Posterior vena cava (tissue), 2 donors: ENCODE measurements around the gene MED25. TPM values are rescaled to one million over a fixed set of nuclear protein-coding genes. Genes with fewer than 3 reads are reported as not detected.
A peak's percentile ranks its signal among the peaks of the same experiment; 100 is the strongest.

Source experiments
- DNase-seq: peaks from one replicate; pipeline ENCODE4 v3.0.0-alpha.2; 2020; ENCODE audit warnings: low spot score
- intact Hi-C, 2 donors: fragments of 100-400 bp; cut with DNase I; formaldehyde crosslinking; loops; one replicate each; pipeline versions ENCODE4 v1.14.1 to v1.14.2; 2022 to 2023
- long read RNA-seq, 2 donors: library from polyadenylated mRNA; unstranded; transcript quantifications; one replicate each; pipeline ENCODE4 v2.0.0, GENCODE V29; 2020 to 2021
- total RNA-seq, 2 donors: library from RNA; stranded (reverse); fragmentation: NEBNext Ultra II Directional; extraction: Animal tissue kit (Norgen Biotek cat#: 25700); gene quantifications; one replicate each; pipeline ENCODE4 v1.2.1, GENCODE V29; 2021
- donor health status: DM: yes; HTN: yes; CAD: no.
- donor health status: DM: yes; HTN: yes; CAD: no.

Gene MED25
- total RNA-seq = 10 to 100 TPM; 25.6 to 25.9 TPM
- long read RNA-seq, donor 1, partial matches to known transcripts = 5 of 6 reads
- long read RNA-seq, donor 1, other reads (novel, unspliced or antisense) = 0 of 6 reads
- long read RNA-seq, donor 2, partial matches to known transcripts = 2 of 13 reads
- long read RNA-seq, donor 2, other reads (novel, unspliced or antisense) = 7 of 13 reads

DNA sequence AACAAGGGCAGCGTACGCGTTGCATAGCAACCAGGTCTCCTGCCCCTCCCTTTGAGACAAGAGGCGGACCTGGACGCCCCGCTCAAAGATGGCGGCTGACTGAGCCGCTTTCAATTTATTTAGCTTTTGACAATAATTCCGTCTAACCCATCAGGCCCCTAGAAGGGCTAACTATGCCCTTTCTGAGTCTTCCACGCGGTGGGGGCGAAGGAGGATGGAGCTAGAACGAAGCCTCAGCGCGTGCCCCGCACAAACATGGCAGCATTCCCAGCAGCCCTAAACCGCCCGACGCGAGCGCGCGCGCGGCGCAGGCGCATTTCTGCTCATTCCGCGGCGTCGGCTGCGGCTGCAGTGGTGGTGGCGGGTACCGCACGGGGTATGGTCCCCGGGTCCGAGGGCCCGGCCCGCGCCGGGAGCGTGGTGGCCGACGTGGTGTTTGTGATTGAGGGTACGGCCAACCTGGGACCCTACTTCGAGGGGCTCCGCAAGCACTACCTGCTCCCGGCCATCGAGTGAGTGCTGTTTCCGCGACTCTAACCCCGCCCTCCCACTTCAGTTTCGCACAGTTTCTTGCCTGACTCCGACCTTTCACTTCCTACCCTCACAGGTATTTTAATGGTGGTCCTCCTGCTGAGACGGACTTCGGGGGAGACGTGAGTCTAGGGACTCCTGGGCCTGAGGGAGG is at the start of gene MED25:
TSS of gene MED25 (plus strand) at position 326 of the 685 bp plus-strand sequence. CDS start at position 379, 53 bp downstream.
- intact Hi-C loops = no loop called here

DNA sequence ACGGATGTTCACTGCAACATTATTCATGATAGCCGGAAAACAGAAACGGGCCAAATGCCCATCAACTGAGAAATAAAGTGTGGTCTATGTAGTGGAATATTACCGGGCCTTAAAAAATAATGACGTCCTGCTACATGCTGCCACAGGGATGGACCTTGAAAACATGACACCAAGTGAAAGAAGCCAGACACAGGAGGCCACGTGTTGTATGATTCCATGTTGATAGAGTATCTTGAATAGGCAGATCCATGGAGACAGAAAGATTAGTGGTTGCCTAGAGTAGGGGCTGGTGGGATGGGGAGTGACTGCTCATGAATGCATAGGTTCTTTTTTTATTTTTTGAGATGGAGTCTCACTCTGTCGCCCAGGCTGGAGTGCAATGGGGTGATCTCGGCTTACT is 47.6 kb upstream of the MED25 start:
- DNase-seq = no peak
- intact Hi-C loops = no loop called here

More for the DNA sequence above, at the start of gene MED25:
- peak; percentile 96 for DNase-seq

DNA sequence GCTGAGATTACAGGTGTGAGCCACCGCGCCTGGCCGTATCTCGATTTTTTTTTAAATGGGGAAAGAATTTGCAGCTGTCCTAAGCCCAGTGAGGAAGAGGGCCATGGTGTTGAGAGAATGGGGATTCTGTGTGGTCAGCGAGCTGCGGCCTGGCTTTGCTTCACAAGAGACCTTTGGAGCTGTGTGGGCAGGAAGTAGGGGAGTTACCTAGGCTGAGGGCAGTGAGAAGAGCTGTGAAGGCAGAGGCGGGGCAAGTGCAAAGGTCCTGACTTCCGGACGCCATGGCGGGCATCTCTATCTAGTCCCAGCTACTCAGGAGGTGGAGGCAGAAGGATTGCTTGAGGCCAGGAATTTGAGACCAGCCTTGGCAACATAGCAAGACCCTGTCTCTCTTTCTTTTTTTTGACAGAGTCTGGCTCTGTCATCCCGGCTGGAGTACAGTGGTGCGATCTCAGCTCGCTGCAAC is 46.4 kb upstream of the MED25 start:
- intact Hi-C loops = no loop called here
- DNase-seq = no peak

DNA sequence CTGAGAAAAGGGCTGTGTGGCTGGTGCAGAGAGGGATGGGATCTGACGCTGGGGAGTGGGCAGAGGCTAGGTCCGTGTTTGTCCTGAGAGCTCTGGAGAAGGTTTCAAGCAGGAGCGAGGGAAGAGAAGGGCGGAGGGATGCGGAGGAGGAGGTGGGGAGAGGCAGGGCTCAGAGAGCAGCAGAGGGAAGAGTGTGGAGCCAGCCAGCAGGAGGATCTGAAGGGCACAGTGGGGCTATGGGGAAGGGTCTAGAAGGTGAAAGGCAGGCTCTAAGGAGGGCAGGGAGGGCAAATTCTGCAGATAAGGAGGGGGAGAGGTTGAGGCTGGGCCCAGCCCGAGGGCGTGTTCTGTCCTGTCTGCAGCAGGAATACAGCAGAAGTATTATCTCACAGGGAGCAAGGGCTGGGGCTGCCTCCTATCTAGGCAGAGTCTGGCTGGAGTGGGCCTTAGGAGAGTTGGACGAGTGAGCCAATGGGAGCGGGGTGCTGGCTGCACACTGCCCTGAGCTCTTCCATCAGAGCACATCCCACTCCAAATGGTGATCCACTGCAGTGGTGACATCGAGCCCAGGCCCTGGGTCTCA is 45.1 kb upstream of the MED25 start:
- DNase-seq = no peak
- intact Hi-C loops = no loop called here

DNA sequence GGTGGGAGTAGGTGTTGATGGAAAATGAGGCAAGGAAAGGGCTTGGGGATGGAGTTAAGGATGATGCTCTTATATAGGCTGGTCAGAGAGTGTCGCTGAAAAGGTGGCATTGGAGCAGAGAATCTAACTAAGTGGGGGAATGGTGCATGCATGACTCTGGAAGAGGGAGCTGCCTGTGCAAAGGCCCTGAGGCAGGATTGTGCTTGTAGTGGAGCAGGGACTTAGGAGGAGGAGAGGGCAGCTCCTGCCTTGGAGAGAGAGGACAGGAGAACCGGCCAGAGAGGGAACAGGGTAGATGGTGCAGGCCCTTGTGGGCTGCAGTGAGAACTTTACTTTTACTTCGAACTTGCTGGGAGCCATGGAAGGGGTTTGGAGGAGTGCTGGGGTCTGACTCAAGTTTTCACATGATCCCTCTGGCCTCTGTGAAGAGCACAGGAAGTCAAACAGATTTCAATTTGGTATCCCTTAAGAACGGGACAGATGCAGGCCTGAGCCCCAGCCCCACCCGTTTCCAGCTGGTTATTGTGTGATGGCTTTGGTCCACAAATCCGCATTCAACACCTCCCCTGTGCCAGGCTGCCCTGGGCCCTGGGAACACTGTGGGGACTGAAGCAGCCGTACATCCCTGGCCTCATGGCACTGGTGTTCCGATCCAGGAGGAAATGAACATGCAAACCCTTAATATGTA is 44.3 kb upstream of the MED25 start:
- no peak for DNase-seq
- intact Hi-C loops = no loop called here

DNA sequence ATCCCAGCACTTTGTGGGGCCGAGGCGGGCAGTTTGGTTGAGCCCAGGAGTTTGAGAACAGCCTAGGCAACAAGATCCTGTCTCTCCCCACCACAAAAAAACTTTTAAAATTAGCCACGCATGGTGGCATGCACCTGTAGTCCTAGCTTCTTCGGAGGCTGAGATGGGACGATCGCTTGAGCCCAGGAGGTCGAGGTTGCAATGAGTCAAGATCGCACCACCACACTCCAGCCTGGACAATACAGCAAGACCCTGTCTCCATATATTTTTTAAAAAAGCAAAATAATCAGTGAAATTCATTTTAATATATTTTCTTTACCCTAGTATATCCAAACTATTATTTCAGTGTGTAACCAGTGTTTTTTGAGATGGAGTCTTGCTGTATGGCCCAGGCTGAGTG is 43.1 kb upstream of the MED25 start:
- no peak for DNase-seq
- intact Hi-C loops = no loop called here

DNA sequence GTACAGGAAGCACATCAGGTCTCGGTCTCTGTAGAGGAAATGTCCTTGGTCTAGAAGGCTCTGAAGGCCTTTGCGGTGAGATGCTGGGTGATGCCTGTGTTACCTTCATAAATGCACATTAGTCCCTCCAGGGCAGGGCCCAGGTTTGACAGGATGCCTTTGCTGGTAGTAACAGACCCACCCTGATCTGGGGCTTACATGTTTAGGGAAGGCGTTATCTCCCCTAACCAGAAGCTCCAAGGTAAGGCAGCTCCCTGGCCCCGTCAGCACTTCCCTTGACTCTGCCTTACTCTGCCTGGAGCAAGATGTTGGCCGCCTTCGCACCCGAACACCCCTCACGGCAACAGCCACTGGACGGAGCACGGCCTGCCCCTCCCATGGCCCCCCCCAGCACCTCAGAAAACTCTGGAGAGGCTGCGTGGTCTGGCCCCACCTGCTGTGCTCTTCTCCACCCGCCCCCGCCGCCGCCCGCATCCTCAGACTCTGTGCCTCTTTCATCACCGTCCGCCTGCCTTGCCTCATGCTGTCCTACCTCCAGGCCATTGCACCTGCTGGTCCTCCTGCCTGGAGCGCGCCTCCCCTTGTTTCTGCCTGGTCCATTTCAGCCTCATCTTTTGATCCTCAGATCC is 42.2 kb upstream of the MED25 start:
- no peak for DNase-seq
- intact Hi-C loops = no loop called here

DNA sequence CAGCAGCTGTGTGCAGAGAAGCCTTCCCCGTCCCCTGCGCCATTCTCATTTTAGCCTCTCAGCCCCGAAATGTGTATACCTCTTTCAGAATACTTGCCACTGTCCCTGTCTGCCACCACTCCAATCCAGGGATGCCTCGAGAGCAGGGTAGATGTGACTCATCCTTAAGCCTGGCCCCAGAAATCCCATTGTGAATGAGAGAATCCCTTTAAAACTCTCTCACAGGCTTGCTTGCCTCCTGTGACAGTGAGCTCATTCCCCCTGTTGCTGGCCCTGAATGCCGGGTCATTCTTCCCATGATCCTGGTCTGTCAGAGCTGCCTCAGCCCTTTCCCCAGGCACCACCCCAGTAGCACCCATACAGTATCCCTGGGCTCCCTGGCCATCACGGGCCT is 41.7 kb upstream of the MED25 start:
- DNase-seq = no peak
- intact Hi-C loops = no loop called here

DNA sequence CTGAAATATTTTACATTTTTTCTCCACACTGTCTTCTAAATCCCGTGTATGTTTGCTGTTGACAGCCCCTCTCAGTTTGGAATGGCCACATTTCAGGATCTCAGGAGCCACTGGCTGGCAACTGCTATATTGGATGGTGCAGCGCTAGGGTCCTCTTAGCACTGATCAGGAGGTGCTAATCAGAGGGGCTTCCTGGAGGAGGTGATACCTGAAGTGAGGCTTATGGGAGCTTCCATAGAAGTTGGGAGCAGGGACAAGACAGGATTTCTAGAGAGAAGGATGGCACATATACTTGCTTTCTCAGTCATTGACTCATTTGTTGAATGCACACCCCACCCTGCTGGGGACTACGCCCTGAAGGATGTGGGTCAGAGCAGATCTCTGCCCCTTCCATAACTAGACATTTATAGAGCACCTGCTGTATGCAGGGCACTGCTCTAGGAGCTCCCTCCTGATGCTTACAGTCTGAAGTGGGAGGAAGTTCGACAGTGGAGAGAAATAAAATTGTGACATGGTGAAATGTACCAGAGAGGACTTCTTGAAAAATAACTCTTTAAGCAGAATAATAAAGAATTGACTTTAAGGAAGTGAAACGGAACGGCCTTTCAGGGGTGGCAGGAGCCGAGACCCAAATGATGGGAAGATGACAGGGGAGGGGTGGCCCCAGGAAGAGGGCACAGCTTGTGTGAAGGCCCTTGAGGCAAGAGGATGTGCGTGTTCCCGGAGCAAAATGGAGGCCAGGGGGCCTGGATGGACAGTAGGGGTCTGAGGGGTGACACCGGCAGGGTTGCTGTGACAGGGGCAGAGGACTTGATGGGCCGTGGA is 38.1 kb upstream of the MED25 start:
- intact Hi-C loops = no loop called here

DNA sequence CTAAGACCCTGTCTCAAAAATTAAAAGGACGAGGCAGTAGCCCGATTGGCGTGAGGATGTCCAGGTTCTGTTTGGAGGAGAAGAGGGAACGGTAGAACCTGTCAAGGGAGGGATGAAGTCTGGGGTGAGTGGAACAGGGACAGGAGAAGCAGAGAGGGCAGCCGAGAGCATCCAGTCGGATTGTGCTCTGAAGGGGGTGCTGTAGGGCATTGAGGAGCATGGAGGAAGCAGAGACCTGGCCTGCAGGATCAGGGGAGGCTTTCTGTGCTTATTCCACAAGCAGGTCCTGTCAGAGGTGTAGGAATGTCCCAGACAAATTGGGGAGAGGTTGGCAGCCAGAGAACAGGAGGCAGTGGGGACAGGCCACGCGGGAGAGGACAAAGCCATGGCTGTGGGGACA is 37.2 kb upstream of the MED25 start:
- intact Hi-C loops = no loop called here
- DNase-seq = no peak

More for the DNA sequence above, 38.1 kb upstream of the MED25 start:
- no peak for DNase-seq

DNA sequence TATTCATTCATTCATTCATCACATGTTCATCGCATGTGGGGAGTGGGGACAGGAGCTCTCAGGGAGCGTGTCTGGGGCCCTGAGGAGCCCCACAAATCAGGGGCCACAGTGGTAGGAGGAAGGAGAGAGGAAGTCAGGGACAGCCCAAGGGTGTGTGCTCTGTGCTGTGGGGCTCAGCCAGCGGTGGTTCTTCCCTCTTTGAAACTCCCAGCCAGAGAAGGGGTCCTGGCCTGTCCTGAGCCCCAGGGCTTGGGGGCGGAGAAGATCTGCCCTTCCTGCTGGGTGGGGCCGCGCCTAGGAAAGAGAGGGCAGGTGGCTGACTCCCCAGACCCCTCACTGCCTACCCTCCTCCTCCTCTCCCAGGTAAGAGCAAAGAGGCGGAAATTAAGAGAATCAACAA is 36.7 kb upstream of the MED25 start:
- DNase-seq = no peak
- intact Hi-C loops = no loop called here

DNA sequence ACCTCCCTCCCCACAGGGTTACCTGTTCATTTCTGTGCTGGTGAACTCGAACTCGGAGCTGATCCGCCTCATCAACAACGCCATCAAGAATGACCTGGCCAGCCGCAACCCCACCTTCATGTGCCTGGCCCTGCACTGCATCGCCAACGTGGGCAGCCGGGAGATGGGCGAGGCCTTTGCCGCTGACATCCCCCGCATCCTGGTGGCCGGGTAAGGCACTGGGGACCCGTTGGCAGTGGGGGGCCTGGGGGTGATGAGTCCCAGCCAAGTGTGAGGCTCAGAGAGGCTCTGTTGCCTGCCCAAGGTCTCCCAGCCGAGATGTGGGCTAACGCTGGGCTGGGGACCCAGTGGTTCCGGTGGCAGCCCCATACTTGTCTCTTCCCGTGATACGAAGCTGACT is 35.6 kb upstream of the MED25 start:
- DNase-seq = no peak
- intact Hi-C loops = no loop called here

DNA sequence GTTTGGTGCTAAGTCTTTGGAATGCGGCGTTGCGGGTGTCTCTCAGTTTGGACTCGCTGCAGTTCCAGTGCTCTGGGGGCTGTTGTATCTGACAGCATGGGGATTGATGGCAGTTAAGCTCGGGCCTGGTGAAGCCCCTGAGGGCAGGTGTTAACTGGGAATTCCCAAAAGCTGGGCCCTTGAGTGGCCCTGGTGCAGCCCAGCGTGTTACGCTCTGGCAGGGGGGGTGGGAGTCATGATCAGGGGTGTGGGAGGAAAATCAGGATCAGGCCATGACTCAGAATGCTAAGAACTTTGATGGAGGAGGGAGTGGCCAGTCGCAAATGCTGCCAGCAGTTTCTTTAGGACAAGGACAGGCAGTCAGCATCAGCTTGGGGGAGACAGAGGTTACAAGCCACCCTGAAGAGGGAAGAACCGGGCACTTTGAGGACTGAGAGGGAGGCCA is 31.7 kb upstream of the MED25 start:
- DNase-seq = peak; percentile 87
- intact Hi-C loops = no loop called here

DNA sequence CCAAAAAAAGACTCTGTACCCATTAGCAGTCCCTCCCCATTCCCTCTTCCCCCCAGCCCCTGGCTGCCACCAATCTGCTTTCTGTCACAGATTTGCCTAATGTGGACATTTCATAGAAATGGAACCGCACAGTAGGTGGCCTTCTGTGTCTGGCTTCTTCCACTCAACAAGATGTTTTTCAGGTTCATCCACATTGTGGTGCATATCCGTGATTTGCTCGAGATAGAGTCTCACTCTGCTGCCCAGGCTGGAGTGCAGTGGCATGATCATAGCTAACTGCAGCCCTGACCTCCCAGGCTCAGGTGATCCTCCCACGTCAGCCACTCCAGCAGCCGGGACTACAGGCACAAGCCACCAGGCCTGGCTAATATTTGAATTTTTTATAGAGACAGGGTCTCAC is 30.3 kb upstream of the MED25 start:
- intact Hi-C loops = no loop called here
- no peak for DNase-seq

DNA sequence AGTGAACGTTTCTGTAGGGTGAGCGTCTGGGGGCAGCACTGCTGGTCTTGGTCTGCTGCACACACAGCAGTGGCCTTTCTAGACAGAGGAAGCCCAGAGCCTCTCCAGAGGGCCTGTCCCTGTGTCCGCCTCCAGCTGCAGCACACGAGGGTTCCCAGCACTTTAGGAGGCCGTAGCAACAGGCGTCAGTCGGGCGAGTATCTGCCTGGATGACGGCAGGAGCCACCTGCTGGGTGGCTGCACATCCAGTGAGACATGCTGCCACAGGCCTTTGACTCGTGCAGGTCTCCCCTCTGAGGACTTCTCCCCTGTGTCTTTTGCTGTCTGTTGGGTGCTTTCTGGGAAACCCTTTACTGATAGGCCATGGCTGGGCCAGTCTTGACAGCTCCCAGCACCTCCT is 29.2 kb upstream of the MED25 start:
- DNase-seq = no peak
- intact Hi-C loops = no loop called here

DNA sequence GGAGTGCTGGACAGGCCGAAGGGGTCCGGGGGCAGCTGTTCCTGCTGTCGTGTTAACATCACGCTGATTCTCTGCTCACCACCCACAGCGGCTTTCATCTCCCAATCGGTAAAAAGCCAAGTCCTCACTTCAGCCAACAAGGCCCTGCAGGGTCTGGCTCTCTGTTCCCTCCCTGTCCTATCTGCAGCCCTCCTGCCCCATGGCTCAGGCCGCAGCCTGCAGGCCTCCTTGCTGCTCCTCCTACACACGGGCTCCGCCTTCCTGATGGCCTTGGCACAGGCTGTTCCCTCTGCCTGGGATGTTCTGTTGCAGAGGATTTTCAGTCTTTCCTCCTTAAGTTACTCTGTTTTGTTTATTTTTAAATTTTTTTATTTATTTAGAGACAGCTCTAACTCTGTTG is 27.2 kb upstream of the MED25 start:
- intact Hi-C loops = no loop called here
- no peak for DNase-seq

DNA sequence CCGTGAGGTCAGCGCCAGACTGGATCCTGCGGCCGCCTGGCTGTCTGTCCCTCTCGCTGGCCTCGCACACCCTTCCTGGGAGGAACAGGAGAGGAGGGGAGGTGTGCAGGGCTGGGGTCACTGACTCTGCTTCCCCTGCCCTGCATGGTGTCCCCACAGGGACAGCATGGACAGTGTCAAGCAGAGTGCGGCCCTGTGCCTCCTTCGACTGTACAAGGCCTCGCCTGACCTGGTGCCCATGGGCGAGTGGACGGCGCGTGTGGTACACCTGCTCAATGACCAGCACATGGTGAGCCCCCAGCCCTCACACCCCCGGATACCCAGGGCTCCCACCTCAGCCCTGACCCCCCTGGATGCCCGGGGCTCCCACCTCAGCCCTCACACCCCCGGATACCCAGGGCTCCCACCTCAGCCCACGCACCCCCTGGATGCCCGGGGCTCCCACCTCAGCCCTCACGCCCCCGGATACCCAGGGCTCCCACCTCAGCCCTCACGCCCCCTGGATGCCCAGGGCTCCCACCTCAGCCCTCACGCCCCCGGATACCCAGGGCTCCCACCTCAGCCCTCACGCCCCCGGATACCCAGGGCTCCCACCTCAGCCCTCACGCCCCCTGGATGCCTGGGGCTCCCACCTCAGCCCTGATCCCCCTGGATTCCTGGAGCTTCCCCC is 26.2 kb upstream of the MED25 start:
- intact Hi-C loops = no loop called here
- DNase-seq = no peak

DNA sequence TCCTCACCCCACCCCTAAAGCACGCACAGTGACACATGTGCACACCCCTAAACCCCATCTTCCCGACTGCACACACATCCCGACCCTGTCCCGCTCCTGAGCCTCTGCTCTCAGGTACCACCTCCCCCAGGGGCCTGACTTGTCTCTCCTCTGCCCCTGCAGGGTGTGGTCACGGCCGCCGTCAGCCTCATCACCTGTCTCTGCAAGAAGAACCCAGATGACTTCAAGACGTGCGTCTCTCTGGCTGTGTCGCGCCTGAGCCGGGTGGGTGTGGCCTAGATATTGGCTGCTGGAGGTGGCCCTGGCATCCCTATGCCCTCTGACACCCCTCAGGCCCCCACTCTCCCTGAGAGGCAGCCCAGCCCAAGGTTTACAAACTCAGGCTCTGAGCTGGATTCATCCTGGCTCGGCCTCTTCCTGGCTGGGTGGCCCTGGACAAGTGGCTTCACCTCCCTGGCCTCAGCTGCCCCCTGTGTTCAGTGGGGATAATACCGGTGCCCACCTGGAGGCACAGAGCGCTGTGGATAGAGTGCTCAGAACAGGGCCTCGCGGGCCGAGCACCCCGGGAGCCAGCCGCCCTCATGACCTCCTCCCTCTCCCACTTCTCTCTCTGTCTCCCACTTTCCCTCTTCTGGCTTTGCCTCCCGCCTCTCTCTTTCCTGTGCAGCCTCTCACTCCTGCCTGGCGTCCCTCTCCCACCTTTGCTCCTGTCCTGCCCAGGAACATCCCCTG is 25.1 kb upstream of the MED25 start:
- no peak for DNase-seq
- intact Hi-C loops = no loop called here
